Adrenal gland (tissue), 5 donors: ENCODE results near the gene MYT1.

Source experiments
- CTCF ChIP-seq, 6 experiments: fragments of 450-650 bp in 4 of 6; fragments of 200-600 bp in 2 of 6; sonication (generic) in 1 of 6; IDR thresholded peaks; 1 replicate in 5 of 6; 2 replicates in 1 of 6; pipeline versions ENCODE4 v1.5.1 to v1.8.0; 2016 to 2021; ENCODE audit warnings: antibody characterized with exemption in 6 of 6, mild to moderate bottlenecking in 2 of 6, moderate library complexity in 1 of 6
- POLR2A ChIP-seq, 2 donors: fragments of 450-650 bp; IDR thresholded peaks; one replicate each; pipeline ENCODE4 v1.6.1; 2017; ENCODE audit warnings: antibody characterized with exemption in 2 of 2, mild to moderate bottlenecking in 2 of 2, moderate library complexity in 1 of 2
- donor health status: DM: no; HTN: no; CAD: no.

GRCh38 chr20:64226686-64227580 is 62.7 kb downstream of the MYT1 start:
- TF ChIP-seq POLR2A (IDR thresholded peaks at IDR 0.05) (no peak), CTCF (IDR thresholded peaks at IDR 0.05) (no peak)
